ENCODE measurements around the gene RCBTB2. TPM values are rescaled to one million over a fixed set of nuclear protein-coding genes. Genes with fewer than 3 reads are reported as not detected.

RCBTB2 gene
- total RNA-seq, 2 donors from 2014 or later, result 1.6 to 6.0 TPM

DNA sequence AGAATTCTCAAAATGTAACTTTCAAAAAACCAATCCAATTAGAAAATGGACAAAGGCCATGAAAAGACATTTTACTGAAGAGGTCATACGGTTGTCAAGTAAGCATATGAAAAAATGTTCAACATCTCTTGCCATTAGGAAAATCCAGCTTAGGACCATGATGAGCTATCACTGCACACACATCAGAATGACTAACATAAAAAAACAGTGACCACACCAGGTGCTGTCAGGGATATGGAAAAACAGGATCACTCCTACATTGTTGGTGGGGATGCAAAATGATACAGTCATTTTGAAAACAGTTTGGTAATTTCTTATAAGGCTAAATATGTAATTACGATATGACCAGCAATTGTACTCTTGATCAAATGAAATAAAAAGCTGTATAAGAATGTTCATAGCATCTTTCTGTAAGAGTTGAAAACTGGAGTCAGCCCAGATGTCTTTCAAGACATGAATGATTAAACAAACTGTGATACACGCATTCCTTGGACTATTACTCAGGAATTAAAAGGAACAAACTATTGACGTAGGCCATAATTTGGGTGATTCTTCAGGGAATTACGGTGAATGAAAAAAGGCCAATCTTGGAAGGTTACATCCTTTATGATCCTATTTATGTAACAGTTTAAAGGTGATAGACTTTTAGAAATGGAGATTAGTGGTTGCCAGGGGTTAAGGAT is 26.9 kb upstream of the RCBTB2 start:
- Histone ChIP-seq H3K27ac (no peak overlapping the region), H3K4me3 (no peak overlapping the region), H3K9me3 (no peaks in the 10 kb centered on the region), H3K27me3 (no peaks in the 10 kb centered on the region), H3K36me3 (replicated peaks in 1 of 2; ENCODE audit: insufficient read depth in 1 of 2, low read depth in 2 of 2) (no peaks in the 10 kb centered on the region), H3K4me1 (no peaks in the 10 kb centered on the region)
- DNase-seq, result no peak
- ATAC-seq, result no peak
- TF ChIP-seq POLR2A (IDR thresholded peaks at IDR 0.05), result no peak
- TF ChIP-seq CTCF (IDR thresholded peaks at IDR 0.05), result no peak
- WGBS, 2 donors, result 81 to 82% methylated on average over 5 of the region's 5 CpGs
- intact Hi-C loops (cut with DNase I), result no loop called here

GRCh38 chr13:48556817-48557216 is 23.9 kb upstream of the RCBTB2 start:
- intact Hi-C loops (cut with DNase I), result no loop called here
- Histone ChIP-seq H3K9me3 (peaks cover 0 to 9% (median 0%) of the 10 kb centered on the region in 3 donors), H3K36me3 (replicated peaks in 1 of 2; ENCODE audit: insufficient read depth in 1 of 2, low read depth in 2 of 2) (no peaks in the 10 kb centered on the region), H3K4me1 (no peaks in the 10 kb centered on the region), H3K27me3 (no peaks in the 10 kb centered on the region), H3K27ac (no peak overlapping the region), H3K4me3 (no peak overlapping the region)
- ATAC-seq (no peak), DNase-seq (no peak)
- TF ChIP-seq POLR2A (IDR thresholded peaks at IDR 0.05) (no peak), CTCF (IDR thresholded peaks at IDR 0.05) (no peak)
- 54 to 72% methylated on average over 2 of the region's 2 CpGs for WGBS, 2 donors

GRCh38 chr13:48555441-48555840 is 22.6 kb upstream of the RCBTB2 start:
- Histone ChIP-seq H3K9me3 (peaks cover 0 to 21% (median 0%) of the 10 kb centered on the region in 3 donors), H3K36me3 (replicated peaks in 1 of 2; ENCODE audit: insufficient read depth in 1 of 2, low read depth in 2 of 2) (no peaks in the 10 kb centered on the region), H3K27me3 (no peaks in the 10 kb centered on the region), H3K4me1 (no peaks in the 10 kb centered on the region), H3K27ac (no peak overlapping the region), H3K4me3 (no peak overlapping the region)
- TF ChIP-seq POLR2A (IDR thresholded peaks at IDR 0.05), result no peak
- TF ChIP-seq CTCF (IDR thresholded peaks at IDR 0.05), result no peak
- intact Hi-C loops (cut with DNase I), result no loop called here
- ATAC-seq (no peak), DNase-seq (no peak)

- peaks cover 0 to 21% (median 0%) of the 10 kb centered on the region in 3 donors for H3K9me3 ChIP-seq
- no peaks in the 10 kb centered on the region for H3K36me3 ChIP-seq (replicated peaks in 1 of 2; ENCODE audit: insufficient read depth in 1 of 2, low read depth in 2 of 2)
- no peak for TF ChIP-seq POLR2A (IDR thresholded peaks at IDR 0.05)
- no peak for TF ChIP-seq CTCF (IDR thresholded peaks at IDR 0.05)
- DNase-seq (no peak), ATAC-seq (no peak)
- H3K4me1 ChIP-seq, result no peaks in the 10 kb centered on the region
- no peak overlapping the region for H3K27ac ChIP-seq
- no peaks in the 10 kb centered on the region for H3K27me3 ChIP-seq
- intact Hi-C loops (cut with DNase I), result no loop called here
- no peak overlapping the region for H3K4me3 ChIP-seq
- WGBS, 2 donors, result 63 to 83% methylated on average over 1 of the region's 1 CpG
Measured at GRCh38 chr13:48551329-48551728, 18.4 kb upstream of the RCBTB2 start.

- DNase-seq (no peak), ATAC-seq (no peak)
- peaks cover 0 to 21% (median 0%) of the 10 kb centered on the region in 3 donors for H3K9me3 ChIP-seq
- H3K4me1 ChIP-seq, result no peaks in the 10 kb centered on the region
- no peak for TF ChIP-seq POLR2A (IDR thresholded peaks at IDR 0.05)
- TF ChIP-seq CTCF (IDR thresholded peaks at IDR 0.05), result no peak
- intact Hi-C loops (cut with DNase I), result no loop called here
- no peak overlapping the region for H3K27ac ChIP-seq
- WGBS, 2 donors, result 85 to 87% methylated on average over 1 of the region's 1 CpG
- H3K36me3 ChIP-seq (replicated peaks in 1 of 2; ENCODE audit: insufficient read depth in 1 of 2, low read depth in 2 of 2), result no peaks in the 10 kb centered on the region
- H3K4me3 ChIP-seq, result no peak overlapping the region
- no peaks in the 10 kb centered on the region for H3K27me3 ChIP-seq
Measured at GRCh38 chr13:48549658-48550057, 16.8 kb upstream of the RCBTB2 start.
